Gastroesophageal sphincter (tissue), 4 donors: ENCODE measurements around the gene MCF2L2. TPM values are rescaled to one million over a fixed set of nuclear protein-coding genes. Genes with fewer than 3 reads are reported as not detected.

Source experiments
- ATAC-seq: fragments of 150-250 bp; one replicate; pipeline ENCODE4 v1.9.1; 2016; ENCODE audit warnings: mild to moderate bottlenecking, moderate library complexity
- H3K27ac ChIP-seq, 4 donors: fragments of 200-600 bp; sonication (generic) in 3 of 4; 1 replicate in 3 of 4; 2 replicates in 1 of 4; pipeline ENCODE4 v1.5.1; 2016 to 2019
- H3K27me3 ChIP-seq: fragments of 200-600 bp; sonication (generic); one replicate; pipeline ENCODE4 v1.5.1; 2019
- H3K36me3 ChIP-seq, 2 donors: fragments of 200-600 bp; sonication (generic); one replicate each; pipeline ENCODE4 v1.5.1; 2019; ENCODE audit warnings: control low read depth in 1 of 2
- H3K4me1 ChIP-seq, 3 donors: fragments of 200-600 bp; sonication (generic); 1 replicate in 2 of 3; 2 replicates in 1 of 3; pipeline ENCODE4 v1.5.1; 2016 to 2019; ENCODE audit warnings: control low read depth in 2 of 3
- H3K4me3 ChIP-seq, 2 donors: fragments of 200-600 bp; sonication (generic); one replicate each; pipeline ENCODE4 v1.5.1; 2019; ENCODE audit warnings: mild to moderate bottlenecking in 1 of 2, moderate library complexity in 1 of 2
- H3K9me3 ChIP-seq, 3 donors: fragments of 200-600 bp; sonication (generic); one replicate each; pipeline ENCODE4 v1.5.1; 2017 to 2019; ENCODE audit warnings: control low read depth in 2 of 3
- EP300 ChIP-seq: sonication (generic); formaldehyde crosslinking; IDR thresholded peaks from one replicate; pipeline ENCODE4 v1.6.1; 2017; ENCODE audit warnings: antibody characterized with exemption, mild to moderate bottlenecking
- POLR2A ChIP-seq, 2 donors: fragments of 450-650 bp; IDR thresholded peaks; one replicate each; pipeline ENCODE4 v1.6.1; 2017; ENCODE audit warnings: antibody characterized with exemption in 2 of 2, mild to moderate bottlenecking in 2 of 2, moderate library complexity in 1 of 2
- POLR2AphosphoS5 ChIP-seq: sonication (generic); formaldehyde crosslinking; IDR thresholded peaks from one replicate; pipeline ENCODE4 v1.6.1; 2017; ENCODE audit warnings: antibody characterized with exemption
- WGBS, 2 donors: methylation state at CpG; one replicate each; pipeline ENCODE4 v1.1.5; 2018; ENCODE audit warnings: low coverage in 1 of 2; 5-methylcytosine and 5-hydroxymethylcytosine counted together
- total RNA-seq, 4 donors: library from RNA; depleted of rRNA; stranded (reverse); fragments of >200 nt; gene quantifications; one replicate each; pipeline ENCODE4 v1.1.0, GENCODE V29; 2016
- TF ChIP-seq, protein P1 (sequence below), 4 experiments: fragments of 200-600 bp in 2 of 4; fragments of 450-650 bp in 2 of 4; sonication (generic) in 1 of 4; IDR thresholded peaks; one replicate each; pipeline ENCODE4 v1.5.1; 2017 to 2019; ENCODE audit warnings: antibody characterized with exemption in 4 of 4, mild to moderate bottlenecking in 2 of 4, moderate library complexity in 2 of 4

Gene MCF2L2
- total RNA-seq, 4 donors from 2014 or later, result 0.67 to 4.0 (median 2.7) TPM

DNA sequence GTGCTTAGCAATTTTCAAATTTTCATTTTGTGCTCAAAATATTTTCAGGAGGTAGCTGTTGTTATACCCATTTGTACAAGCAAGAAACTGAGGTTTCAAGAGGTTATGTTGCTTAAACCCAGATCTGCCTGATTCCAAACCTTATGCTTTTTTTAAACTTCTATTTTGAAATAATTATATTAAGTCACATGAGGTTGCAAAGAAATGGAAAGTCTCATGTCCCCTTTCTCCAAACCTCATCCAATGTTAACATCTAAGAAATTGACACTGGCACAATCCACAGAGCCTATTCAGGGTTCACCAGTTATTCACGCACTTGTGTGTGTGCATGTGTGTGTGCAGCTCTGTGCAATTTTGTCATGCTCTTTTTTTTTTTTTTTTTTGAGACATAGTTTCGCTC lies 140.3 kb downstream of the MCF2L2 start:
- no peak for TF ChIP-seq POLR2A (IDR thresholded peaks at IDR 0.05)
- no peak for TF ChIP-seq EP300
- no peak for TF ChIP-seq POLR2AphosphoS5
- TF ChIP-seq, protein P1, sequence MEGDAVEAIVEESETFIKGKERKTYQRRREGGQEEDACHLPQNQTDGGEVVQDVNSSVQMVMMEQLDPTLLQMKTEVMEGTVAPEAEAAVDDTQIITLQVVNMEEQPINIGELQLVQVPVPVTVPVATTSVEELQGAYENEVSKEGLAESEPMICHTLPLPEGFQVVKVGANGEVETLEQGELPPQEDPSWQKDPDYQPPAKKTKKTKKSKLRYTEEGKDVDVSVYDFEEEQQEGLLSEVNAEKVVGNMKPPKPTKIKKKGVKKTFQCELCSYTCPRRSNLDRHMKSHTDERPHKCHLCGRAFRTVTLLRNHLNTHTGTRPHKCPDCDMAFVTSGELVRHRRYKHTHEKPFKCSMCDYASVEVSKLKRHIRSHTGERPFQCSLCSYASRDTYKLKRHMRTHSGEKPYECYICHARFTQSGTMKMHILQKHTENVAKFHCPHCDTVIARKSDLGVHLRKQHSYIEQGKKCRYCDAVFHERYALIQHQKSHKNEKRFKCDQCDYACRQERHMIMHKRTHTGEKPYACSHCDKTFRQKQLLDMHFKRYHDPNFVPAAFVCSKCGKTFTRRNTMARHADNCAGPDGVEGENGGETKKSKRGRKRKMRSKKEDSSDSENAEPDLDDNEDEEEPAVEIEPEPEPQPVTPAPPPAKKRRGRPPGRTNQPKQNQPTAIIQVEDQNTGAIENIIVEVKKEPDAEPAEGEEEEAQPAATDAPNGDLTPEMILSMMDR (IDR thresholded peaks at IDR 0.05), result no peak
- 100% methylated on average over 1 of the region's 2 CpGs for WGBS, 2 donors

DNA sequence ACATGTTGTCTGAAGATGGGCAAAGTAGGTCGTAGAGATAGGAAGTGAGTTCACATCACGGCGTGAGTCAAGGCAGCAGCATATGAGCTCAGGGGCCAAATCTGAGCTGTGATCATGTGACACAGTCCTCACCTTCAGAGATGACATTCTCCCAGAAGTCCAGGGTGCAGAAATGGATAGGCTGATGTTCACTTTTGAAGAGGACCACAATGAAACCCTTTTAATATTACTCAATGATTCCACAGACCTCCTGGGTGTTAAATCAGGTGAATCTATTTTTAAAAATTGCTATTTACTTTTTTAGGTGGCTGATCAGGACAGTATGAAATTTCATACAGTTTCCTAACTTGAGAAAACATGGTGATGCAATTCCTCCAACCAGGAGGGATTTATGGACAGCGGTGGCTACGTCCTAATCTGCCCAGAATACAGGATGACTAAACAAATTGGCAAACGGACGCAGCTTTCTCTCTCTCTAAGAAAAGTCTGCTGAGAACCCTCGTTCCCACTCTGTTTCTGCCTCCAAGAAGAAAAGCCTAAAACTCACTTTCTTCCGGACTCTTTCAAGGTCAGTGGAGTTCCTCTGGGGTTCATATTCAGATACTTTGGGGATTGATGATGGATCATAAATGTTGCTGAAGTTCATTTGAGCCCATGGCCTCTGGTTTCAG lies 141.0 kb downstream of the MCF2L2 start:
- 47 to 96% methylated on average over 4 to 9 of the region's 9 CpGs for WGBS, 2 donors

More for the DNA sequence above, 140.3 kb downstream of the MCF2L2 start:
- Histone ChIP-seq H3K27me3 (no peaks in the 10 kb centered on the region), H3K27ac (no peak overlapping the region), H3K4me3 (no peak overlapping the region), H3K4me1 (peaks cover 5 to 19% (median 7%) of the 10 kb centered on the region in 3 donors), H3K9me3 (no peaks in the 10 kb centered on the region), H3K36me3 (no peaks in the 10 kb centered on the region)
- ATAC-seq, result no peak

GRCh38 chr3:183285828-183286457 lies 142.5 kb downstream of the MCF2L2 start:
- Histone ChIP-seq H3K9me3 (no peaks in the 10 kb centered on the region), H3K4me1 (peaks cover 5 to 19% (median 7%) of the 10 kb centered on the region in 3 donors), H3K27ac (peak overlapping the region in 3 of 4 donors; percentile 34 to 67 (median 63)), H3K27me3 (no peaks in the 10 kb centered on the region), H3K36me3 (no peaks in the 10 kb centered on the region), H3K4me3 (no peak overlapping the region)
- TF ChIP-seq POLR2AphosphoS5 (peak; percentile 91), POLR2A (IDR thresholded peaks at IDR 0.05) (no peak)
- 30 to 44% methylated on average over 4 to 5 of the region's 10 CpGs for WGBS, 2 donors
- ATAC-seq, result peak; percentile 93

More for the DNA sequence above, 141.0 kb downstream of the MCF2L2 start:
- Histone ChIP-seq H3K27me3 (no peaks in the 10 kb centered on the region), H3K4me3 (no peak overlapping the region), H3K4me1 (peaks cover 5 to 19% (median 7%) of the 10 kb centered on the region in 3 donors), H3K27ac (peak overlapping the region in 3 of 4 donors; percentile 20 to 67 (median 63)), H3K9me3 (no peaks in the 10 kb centered on the region), H3K36me3 (no peaks in the 10 kb centered on the region)
- TF ChIP-seq, protein P1 (IDR thresholded peaks at IDR 0.05), result no peak
- TF ChIP-seq EP300 (no peak), POLR2A (IDR thresholded peaks at IDR 0.05) (no peak), POLR2AphosphoS5 (peak; percentile 68)
- ATAC-seq, result peak; percentile 79

DNA sequence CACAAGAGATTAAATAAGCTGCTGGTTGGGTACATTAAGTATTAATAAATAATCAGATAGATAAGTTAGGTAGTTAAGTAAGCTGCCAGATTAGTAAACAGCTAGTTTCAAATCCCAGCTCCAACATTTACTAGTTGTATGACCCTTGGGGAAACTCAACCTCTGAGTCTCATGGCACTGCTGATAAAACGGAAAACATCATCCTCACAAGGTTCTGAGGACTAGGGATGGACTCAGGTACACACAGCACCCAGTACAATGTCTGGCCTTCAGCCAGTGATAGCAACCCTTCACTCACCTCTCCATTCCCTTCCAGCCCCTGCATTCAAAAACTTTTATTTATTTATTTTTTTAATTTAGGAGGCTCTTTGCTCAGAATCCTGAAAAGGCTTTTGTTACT lies 143.1 kb downstream of the MCF2L2 start:
- H3K4me3 ChIP-seq, result no peak overlapping the region
- 63 to 83% methylated on average over 1 of the region's 1 CpG for WGBS, 2 donors
- H3K36me3 ChIP-seq, result no peaks in the 10 kb centered on the region
- TF ChIP-seq EP300, result no peak
- no peak for TF ChIP-seq POLR2AphosphoS5
- TF ChIP-seq, protein P1 (IDR thresholded peaks at IDR 0.05), result no peak
- TF ChIP-seq POLR2A (IDR thresholded peaks at IDR 0.05), result no peak
- H3K4me1 ChIP-seq, result peaks cover 5 to 19% (median 7%) of the 10 kb centered on the region in 3 donors
- H3K27me3 ChIP-seq, result no peaks in the 10 kb centered on the region
- no peak for ATAC-seq
- H3K27ac ChIP-seq, result peak overlapping the region in 2 of 4 donors; percentile 63 to 67
- H3K9me3 ChIP-seq, result no peaks in the 10 kb centered on the region

DNA sequence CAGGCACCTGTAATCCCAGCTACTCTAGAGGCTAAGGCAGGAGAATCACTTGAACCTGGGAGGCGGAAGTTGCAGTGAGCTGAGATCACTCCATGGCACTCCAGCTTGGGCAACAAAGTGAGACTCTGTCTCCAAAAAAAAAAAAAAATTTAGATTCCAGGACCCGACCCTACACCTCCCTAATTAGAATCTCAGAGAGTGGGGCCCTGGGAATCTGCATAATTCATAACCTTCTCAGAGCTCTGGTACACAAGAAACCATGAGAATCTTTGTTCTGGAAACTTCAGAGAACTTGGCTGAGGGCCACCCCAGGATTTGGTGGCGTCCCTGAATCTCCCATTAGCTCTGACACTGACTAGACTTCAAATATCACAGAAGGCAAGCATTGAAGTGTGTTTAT lies 143.8 kb downstream of the MCF2L2 start:
- Histone ChIP-seq H3K4me3 (no peak overlapping the region), H3K27ac (no peak overlapping the region), H3K4me1 (peaks cover 5 to 19% (median 7%) of the 10 kb centered on the region in 3 donors), H3K9me3 (no peaks in the 10 kb centered on the region), H3K36me3 (no peaks in the 10 kb centered on the region), H3K27me3 (no peaks in the 10 kb centered on the region)
- ATAC-seq, result no peak
- 11 to 100% methylated on average over 1 of the region's 3 CpGs for WGBS, 2 donors
- TF ChIP-seq POLR2AphosphoS5 (no peak), POLR2A (IDR thresholded peaks at IDR 0.05) (no peak), EP300 (no peak)
- TF ChIP-seq, protein P1 (IDR thresholded peaks at IDR 0.05), result no peak
